COLO668 (cell line): Measurements from ENCODE around the gene FAR1.
A peak's percentile ranks its signal among the peaks of the same experiment; 100 is the strongest.
"Not testable (repeated sequence)": the region's sequence is repeated elsewhere in the genome, so short reads cannot be mapped to it uniquely, and the experiment has no call there.

Experiments used
- DNase-seq: peaks from one replicate; lab custom pipeline; 2025; ENCODE audit not compliant: unreplicated experiment; lab: John Stamatoyannopoulos, UW

FAR1 gene

DNA sequence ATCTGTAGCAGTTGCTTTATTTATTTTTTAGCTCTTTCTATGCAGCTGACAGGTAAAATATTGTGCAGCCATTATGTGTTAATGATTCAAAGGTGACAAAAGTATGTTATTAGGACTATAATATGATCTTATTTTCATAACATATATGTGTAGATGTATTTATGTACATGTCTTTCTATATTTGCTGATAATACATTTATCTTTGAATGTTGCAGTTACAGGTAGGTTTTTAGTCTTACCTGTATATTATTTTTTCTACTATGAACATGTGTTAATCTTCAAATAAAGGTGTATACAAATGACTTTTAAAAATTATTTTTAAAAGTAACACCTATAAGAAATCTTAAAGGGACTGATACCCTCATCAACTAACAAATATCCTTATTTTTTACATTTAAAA is 33.6 kb downstream of the FAR1 start:
- DNase-seq, result no peak

DNA sequence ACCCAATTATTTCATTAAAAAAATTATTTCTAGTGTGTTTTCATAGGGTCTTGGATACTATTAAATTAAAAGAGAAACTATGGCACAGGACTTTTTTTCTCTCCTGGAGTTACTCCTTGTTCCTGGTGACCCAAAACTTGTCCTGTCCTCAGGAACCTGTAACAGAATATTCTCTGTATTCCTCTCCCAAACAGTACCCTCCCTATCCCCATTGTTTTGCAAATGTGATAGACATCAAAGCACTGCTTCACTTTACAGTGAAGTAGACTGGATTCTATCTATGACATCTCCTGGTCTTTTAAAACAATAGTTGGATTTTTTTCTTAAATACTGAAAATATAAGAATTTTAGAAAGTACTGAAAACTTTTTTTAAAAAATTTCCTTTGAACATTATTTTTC is 37.2 kb downstream of the FAR1 start:
- no peak for DNase-seq

DNA sequence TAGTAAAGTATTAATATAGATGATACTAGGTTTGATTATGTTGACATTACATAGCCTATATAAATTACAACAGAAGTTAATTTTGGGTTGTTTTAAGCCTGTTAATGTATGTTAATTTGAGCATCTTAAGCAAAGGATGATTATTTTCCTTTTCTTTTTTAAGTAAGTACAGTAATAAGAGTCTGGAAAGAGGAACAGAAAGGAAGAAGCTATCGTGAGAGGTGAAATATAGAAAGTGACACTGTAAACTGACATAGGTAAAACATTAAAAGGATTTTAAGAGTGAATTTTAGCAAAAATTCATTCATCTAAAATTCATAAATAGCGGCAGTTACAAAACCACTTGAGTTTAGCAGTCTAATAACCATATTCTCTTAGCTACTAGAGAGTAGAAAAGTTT is 45.5 kb downstream of the FAR1 start:
- DNase-seq, result no peak

- DNase-seq, result no peak
Measured at GRCh38 chr11:13717331-13717730, 48.9 kb downstream of the FAR1 start.

DNA sequence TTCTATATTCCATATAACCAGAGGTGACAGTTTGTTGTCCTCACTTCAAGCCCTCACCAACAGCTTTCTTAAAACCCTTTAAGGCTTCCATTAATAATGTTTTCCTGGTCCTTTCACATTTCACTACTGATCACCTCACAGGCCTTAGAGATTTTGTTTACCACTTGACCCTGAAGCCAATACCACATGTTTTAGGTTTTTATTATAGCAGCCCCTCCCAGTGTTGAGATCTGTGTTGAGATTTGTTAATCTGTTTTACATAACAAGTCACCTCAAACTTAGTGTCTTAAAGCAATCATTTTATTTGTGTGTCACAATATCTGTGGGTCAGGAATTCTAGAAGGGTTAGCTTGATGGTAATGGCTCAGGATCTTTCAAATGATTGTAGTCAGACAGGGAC is 49.9 kb downstream of the FAR1 start:
- no peak for DNase-seq

GRCh38 chr11:13720940-13721339 is 52.5 kb downstream of the FAR1 start:
- no peak for DNase-seq

DNA sequence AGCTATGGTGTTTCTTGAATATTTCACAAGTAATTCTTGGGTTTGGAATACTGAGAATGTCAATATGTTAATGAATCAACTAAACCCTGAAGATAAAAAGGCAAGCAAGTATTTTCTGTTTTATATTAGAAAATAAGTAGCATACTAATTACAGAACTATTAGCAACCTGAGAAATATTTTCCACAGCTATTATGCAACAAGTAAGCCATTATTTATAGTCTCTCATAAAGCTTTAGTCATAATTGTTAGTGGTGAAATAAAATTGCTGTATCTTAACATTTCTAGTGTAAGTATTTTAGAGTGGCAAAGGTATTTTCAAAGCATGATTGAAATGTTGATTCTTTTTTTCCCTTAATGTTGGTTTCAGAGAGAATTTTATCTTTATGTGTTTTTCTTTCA is 53.3 kb downstream of the FAR1 start:
- DNase-seq, result no peak

DNA sequence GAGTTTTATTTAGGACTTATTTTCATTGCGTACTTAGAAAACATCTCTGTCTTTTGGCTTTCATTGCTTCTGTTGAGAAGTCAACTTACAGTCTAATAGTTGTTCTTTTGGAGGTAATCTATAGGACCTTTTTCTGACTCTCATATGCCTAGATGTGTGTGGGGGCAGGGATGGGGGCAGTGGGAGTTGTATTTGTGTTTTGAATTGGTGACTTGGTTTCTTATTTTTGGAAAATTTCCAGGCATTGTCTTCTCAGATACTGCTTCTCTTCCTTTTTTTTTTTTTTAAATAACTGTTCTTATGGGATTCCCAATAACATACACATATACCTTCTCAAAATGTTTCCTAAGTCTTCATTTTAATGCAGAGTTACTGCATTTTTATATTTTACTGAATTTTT is 58.0 kb downstream of the FAR1 start:
- no peak for DNase-seq

DNA sequence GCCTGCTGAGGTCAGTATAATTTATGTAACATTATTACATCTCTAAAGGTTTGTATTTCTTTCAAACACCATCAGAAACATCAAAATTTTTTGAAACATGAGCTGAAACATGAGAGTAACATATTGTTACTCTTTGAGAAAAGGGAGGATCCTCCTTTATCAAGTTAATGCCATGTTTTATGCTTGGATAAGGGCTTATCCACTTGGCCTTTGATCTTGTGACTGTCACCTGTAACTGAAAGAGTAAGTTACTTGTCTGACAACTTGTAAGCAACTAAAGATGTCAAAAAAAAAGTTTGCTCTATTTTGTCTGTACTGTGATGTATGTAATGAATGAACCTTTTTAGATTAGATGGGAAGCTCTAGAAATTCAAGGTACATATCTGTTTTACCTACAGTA is 59.6 kb downstream of the FAR1 start:
- no peak for DNase-seq

- DNase-seq, result no peak
Measured at GRCh38 chr11:13734530-13734929, 66.1 kb downstream of the FAR1 start.

DNA sequence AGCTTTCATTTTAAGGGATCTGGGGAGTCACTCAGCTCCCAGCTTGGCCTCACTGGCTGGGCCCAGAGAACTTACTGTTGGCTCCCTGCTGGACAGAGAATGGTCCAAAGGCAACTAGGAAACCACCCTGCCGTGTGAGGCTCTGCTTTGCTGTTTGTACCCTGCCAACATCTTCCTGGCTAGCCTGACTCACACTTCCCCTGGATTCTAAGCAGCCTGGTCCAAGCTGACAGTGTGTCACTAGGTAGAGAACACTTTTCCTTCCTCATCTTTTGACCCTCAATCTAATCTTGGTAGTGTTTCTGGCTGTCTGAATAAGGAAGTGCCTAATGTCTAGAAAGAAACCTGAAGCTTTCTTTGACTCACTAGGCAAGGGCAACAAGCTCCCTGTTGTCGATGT is 76.7 kb downstream of the FAR1 start:
- no peak for DNase-seq

- DNase-seq, result not testable (repeated sequence)
Measured at GRCh38 chr11:13753316-13753715, 84.8 kb downstream of the FAR1 start.

- DNase-seq, result no peak
Measured at GRCh38 chr11:13759050-13759449, 90.6 kb downstream of the FAR1 start.

- no peak for DNase-seq
Measured at GRCh38 chr11:13760115-13760514, 91.6 kb downstream of the FAR1 start.

DNA sequence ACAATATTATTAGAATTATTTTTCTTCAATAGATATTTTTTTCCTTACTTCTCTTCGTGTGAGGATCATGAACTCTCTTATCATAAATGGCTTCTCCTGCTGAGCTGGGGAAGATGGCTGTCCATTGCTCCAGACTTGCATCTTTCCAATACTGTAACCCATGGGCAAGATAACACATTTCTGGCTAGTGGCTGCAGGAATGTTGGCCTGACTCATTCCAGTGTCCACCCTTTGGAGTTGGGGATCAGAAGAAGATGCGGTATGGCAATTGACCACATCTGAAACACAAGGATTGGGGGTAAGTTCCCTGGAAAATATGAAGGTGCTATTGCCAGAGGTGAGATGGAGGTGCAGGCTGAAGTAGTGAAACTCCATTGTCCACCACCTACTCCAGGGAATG is 92.8 kb downstream of the FAR1 start:
- no peak for DNase-seq

DNA sequence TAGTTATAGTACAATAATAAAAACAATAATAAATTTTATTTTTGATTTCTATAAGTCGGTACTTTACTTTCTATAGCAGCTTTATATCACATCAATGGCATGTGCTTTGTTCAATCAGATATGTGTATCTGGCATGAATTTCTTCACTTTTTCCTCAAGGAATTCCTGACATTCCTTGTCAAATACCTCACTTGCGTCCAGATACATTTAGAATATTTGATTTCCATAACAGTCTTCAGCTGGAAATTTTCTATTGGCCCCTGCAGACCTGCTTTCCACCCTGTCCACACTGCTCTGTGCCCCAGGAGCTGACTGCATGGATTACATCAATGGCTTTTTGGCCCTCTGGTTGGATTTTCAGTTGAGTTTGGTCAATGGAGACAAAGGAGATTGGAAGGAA is 93.2 kb downstream of the FAR1 start:
- DNase-seq, result no peak

DNA sequence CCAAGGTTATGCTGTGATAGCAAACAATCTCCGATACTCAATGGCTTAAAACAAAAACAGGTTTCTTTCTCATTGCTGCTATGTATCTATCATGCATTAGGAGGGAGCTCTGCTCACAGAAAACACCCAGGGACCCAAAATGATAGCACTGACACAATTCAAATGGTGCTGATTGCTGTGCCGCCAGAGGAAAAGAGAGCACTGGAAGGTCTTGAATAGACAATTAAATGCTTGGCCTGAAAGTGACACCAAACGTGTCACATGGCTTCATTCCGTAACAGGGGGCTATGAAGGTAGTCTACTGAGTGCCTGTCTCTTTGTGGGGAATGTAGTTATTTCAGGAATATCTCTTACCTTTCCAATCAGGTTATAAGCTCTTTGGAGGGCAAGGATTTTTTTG is 94.2 kb downstream of the FAR1 start:
- no peak for DNase-seq

DNA sequence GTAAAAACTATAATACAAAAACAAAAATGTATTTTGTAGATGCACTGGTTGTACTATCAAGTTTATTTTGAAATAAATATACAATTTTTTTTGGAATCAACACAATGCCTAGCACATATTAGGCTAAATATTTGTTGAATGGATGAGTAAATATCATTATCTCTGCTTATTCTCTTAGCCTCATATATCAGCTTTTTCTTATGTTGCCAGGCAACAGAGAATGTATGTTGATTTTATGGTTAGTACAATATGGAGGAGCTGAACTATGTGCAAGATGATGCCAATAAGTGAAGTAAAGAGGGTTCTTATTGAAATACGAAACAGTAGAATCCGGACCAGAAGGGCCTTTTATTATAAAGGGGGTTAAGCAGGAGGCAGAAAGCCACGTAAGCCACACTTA is 94.9 kb downstream of the FAR1 start:
- no peak for DNase-seq

DNA sequence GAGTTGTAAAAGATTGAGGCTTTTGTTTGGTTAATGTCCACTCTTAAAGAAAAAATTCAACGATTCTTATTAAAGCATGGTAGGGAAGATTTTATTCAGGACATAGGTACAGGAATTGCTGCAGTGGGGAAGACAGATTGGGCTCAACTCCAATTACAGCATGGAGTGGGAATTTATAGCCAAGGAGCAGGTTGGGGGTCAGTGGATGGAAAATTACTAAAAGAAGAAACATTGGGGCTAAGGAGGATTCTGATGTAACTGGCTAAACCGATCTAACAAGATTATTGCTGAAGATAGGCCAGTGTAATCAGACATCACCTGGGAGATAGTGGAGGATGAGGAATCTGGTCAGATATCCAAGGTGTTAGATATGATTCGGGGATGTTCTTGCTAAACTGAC is 97.4 kb downstream of the FAR1 start:
- no peak for DNase-seq

DNA sequence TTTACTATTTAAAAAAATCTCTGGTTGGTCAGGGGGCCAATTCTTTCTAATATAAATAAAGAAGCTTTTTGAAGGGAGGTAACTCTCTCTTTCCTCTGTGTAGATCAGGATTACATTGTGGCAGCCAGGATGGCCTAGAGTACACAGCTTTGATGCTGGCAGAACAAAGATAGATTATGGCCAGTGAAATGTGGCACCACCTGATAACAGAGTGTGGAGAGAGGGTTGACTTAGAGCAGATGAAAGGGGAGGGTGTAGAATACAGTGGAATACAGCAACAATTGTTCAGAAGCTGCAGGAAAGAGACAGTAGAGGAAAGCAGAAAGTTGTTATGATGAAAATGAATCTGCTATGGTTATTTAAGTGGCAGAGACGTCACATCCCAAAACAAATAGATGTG is 99.0 kb downstream of the FAR1 start:
- DNase-seq, result no peak

DNA sequence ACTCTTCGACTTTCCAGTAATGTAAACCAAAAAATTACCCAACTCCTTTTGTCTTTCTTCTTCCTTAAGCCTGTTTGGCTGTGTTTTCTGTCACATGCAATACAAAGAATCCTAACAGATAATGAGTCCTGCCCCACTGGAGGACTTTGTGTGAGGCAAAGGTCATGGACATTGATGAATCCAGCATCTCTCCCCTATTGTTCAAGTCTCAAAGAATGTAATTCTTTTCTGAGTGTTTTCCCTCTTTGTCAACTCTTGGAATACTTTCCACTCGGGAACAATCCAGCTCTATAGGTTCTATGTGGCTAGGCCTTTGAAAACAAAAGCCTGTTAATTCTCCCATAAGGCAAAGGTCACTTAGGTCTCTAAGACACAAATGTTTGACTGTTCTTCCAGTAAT is 100.7 kb downstream of the FAR1 start:
- DNase-seq, result no peak

- no peak for DNase-seq
Measured at GRCh38 chr11:13771151-13771550, 102.7 kb downstream of the FAR1 start.

DNA sequence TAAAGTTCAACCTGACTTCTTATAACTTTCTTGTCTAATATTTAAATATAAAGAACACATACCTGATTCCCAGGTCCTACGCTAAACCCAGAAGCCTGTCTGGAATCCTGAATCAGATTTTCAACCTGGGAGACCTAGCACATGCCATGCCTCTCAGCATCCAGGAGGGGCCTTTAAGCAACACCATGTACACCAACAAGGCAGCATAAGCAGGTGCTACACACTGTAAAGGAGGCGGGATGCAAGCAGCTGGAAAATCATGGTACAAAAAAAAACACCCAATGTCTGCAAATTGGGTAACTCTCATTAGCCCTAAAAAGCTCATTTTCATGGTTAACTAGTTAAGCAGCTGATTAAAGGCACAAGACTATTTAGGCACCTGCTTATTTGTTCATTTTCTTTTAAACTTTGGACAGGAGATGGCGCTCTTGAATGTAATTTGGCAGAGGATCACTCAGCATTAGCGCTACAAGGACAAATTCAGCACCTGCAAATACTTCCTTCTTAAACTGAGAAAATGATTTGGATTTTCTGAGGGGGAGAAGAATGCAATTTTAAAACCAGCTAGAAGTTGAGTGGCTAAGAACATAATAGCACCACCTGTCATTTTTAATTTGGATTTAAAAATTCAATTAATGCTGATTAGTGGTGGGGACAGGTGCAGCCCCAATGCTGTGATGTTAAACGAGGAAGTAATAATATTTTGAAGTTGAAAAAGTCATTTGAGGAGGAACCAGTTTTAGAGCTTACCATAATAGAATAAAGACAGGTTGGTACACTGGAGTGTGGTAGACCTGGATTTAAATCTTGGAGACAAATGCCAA is 104.0 kb downstream of the FAR1 start:
- DNase-seq, result peak; percentile 21
